IPS DF 4.7 (cell line): ENCODE data around the gene NAV2.

Experiments used
- DNase-seq: peaks from one replicate; pipeline ENCODE4 v3.0.0-alpha.2; 2013; ENCODE audit warnings: low spot score; ENCODE audit errors: extremely low read depth

The NAV2 gene

GRCh38 chr11:19743622-19744021 is 31.0 kb downstream of the NAV2 start:
- DNase-seq, result no peak

- DNase-seq, result no peak
These were observed 31.5 kb downstream of the NAV2 start for GRCh38 chr11:19744130-19744529.

- DNase-seq, result no peak
These were observed 33.4 kb downstream of the NAV2 start for GRCh38 chr11:19746086-19746485.

GRCh38 chr11:19747634-19748033 is 35.0 kb downstream of the NAV2 start:
- DNase-seq, result no peak

GRCh38 chr11:19751055-19751454 is 38.4 kb downstream of the NAV2 start:
- DNase-seq, result no peak

- DNase-seq, result no peak
These were observed 40.9 kb downstream of the NAV2 start for GRCh38 chr11:19753451-19754106.

GRCh38 chr11:19756675-19757475 is 44.2 kb downstream of the NAV2 start:
- DNase-seq, result no peak

- DNase-seq, result no peak
These were observed 46.8 kb downstream of the NAV2 start for GRCh38 chr11:19759389-19759788.

- DNase-seq, result no peak
These were observed 49.6 kb downstream of the NAV2 start for GRCh38 chr11:19762266-19762665.

GRCh38 chr11:19763330-19763729 is 50.7 kb downstream of the NAV2 start:
- no peak for DNase-seq

- no peak for DNase-seq
These were observed 53.6 kb downstream of the NAV2 start for GRCh38 chr11:19766206-19766605.

GRCh38 chr11:19766810-19767209 is 54.2 kb downstream of the NAV2 start:
- no peak for DNase-seq

- DNase-seq, result no peak
These were observed 55.1 kb downstream of the NAV2 start for GRCh38 chr11:19767627-19768151.

GRCh38 chr11:19768197-19768596 is 55.6 kb downstream of the NAV2 start:
- no peak for DNase-seq

- no peak for DNase-seq
These were observed 56.2 kb downstream of the NAV2 start for GRCh38 chr11:19768815-19769214.

- DNase-seq, result no peak
These were observed 57.2 kb downstream of the NAV2 start for GRCh38 chr11:19769820-19770219.

GRCh38 chr11:19770277-19770676 is 57.6 kb downstream of the NAV2 start:
- no peak for DNase-seq

GRCh38 chr11:19771463-19771862 is 58.8 kb downstream of the NAV2 start:
- no peak for DNase-seq

GRCh38 chr11:19772480-19772879 is 59.8 kb downstream of the NAV2 start:
- peak; percentile 94 for DNase-seq

GRCh38 chr11:19774329-19774728 is 61.7 kb downstream of the NAV2 start:
- no peak for DNase-seq

- no peak for DNase-seq
These were observed 62.4 kb downstream of the NAV2 start for GRCh38 chr11:19774817-19775580.

- DNase-seq, result no peak
These were observed 63.0 kb downstream of the NAV2 start for GRCh38 chr11:19775622-19776021.
